Transverse colon (tissue), 4 donors: ENCODE data around the gene PTPRN2. TPM values are rescaled to one million over a fixed set of nuclear protein-coding genes. Genes with fewer than 3 reads are reported as not detected.

Experiments used
- DNase-seq: peaks from one replicate; pipeline ENCODE4 v3.0.0-alpha.2; 2019
- H3K27ac ChIP-seq, 4 donors: fragments of 200-600 bp; sonication (generic); 2 replicates each; pipeline ENCODE4 v1.5.1; 2016 to 2018; ENCODE audit warnings: inconsistent platforms in 4 of 4
- H3K27me3 ChIP-seq: fragments of 200-600 bp; sonication (generic); 2 replicates; pipeline ENCODE4 v1.5.1; 2017; ENCODE audit warnings: inconsistent platforms
- H3K36me3 ChIP-seq, 4 donors: fragments of 200-600 bp; sonication (generic); 2 replicates each; pipeline ENCODE4 v1.5.1; 2017 to 2019; ENCODE audit warnings: inconsistent platforms in 4 of 4
- H3K4me1 ChIP-seq, 4 donors: fragments of 200-600 bp; sonication (generic); 2 replicates each; pipeline ENCODE4 v1.5.1; 2017 to 2020; ENCODE audit warnings: inconsistent platforms in 4 of 4
- H3K4me3 ChIP-seq, 4 donors: fragments of 200-600 bp; sonication (generic); 1 replicate in 1 of 4; 2 replicates in 3 of 4; pipeline versions ENCODE4 v1.5.1 to v1.6.1; 2017 to 2019; ENCODE audit warnings: inconsistent platforms in 4 of 4
- H3K9me3 ChIP-seq, 2 donors: fragments of 200-600 bp; sonication (generic); 2 replicates each; pipeline ENCODE4 v1.5.1; 2017 to 2019; ENCODE audit warnings: inconsistent platforms in 2 of 2
- EP300 ChIP-seq: sonication (generic); formaldehyde crosslinking; IDR thresholded peaks from one replicate; pipeline ENCODE4 v1.6.1; 2017; ENCODE audit warnings: antibody characterized with exemption, low read depth
- POLR2A ChIP-seq: fragments of 450-650 bp; IDR thresholded peaks from one replicate; pipeline ENCODE4 v1.6.1; 2016; ENCODE audit warnings: antibody characterized with exemption, mild to moderate bottlenecking, moderate library complexity
- POLR2AphosphoS5 ChIP-seq, 3 donors: sonication (generic); formaldehyde crosslinking; IDR thresholded peaks; one replicate each; pipeline ENCODE4 v1.6.1; 2016; ENCODE audit warnings: antibody characterized with exemption in 3 of 3
- WGBS, 2 donors: methylation state at CpG; one replicate each; pipeline ENCODE4 v1.1.5; 2018; ENCODE audit warnings: low coverage in 1 of 2; 5-methylcytosine and 5-hydroxymethylcytosine counted together
- in situ Hi-C, 4 donors: fragments of 200-750 bp; cut with MboI; loops; one replicate each; pipeline versions ENCODE4 v1.15.0 to v1.15.1; 2017; ENCODE audit warnings: low sequenced_read_pairs in 3 of 4, low pct_ligation_motif_present in 1 of 4, low pct_unique_long_range_greater_than_20kb in 1 of 4
- intact Hi-C: fragments of 100-400 bp; cut with DNase I; formaldehyde crosslinking; loops from one replicate; pipeline ENCODE4 v1.15.1; 2023; ENCODE audit warnings: low total_unique reads
- total RNA-seq, 4 donors: library from RNA; depleted of rRNA; stranded (reverse); fragments of >200 nt; gene quantifications; one replicate each; pipeline ENCODE4 v1.1.0, GENCODE V29; 2016
- TF ChIP-seq, protein P1 (sequence below), 5 experiments: fragments of 200-600 bp in 3 of 5; fragments of 450-650 bp in 2 of 5; sonication (generic) in 3 of 5; IDR thresholded peaks; 1 replicate in 2 of 5; 2 replicates in 3 of 5; pipeline ENCODE4 v1.5.1; 2016 to 2017; ENCODE audit warnings: antibody characterized with exemption in 5 of 5, inconsistent platforms in 3 of 5, mild to moderate bottlenecking in 2 of 5, moderate library complexity in 1 of 5

Gene PTPRN2
- total RNA-seq, 4 donors from 2014 or later: 15.4 to 31.1 (median 21.8) TPM

DNA sequence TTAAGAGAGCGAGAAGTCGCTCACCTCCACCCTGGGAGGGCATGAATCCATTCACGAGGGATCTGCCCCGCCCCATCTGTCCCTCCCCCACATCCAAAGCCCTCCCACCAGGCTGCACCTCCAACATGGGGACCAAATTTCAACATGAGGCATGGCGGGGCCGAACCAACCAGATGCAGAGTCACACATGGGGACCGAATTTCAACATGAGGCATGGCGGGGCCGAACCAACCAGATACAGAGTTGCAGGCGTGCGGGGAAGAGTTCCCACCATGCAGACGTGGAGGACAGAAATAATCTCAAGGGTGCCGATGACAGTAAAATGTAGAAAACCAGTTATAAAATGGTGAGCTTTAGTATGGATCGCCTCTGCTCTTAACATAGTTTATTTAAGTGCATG, 686.5 kb downstream of the PTPRN2 start:
- Histone ChIP-seq H3K4me1 (no peaks in the 10 kb centered on the region), H3K4me3 (no peak overlapping the region), H3K36me3 (no peaks in the 10 kb centered on the region), H3K27ac (no peak overlapping the region), H3K9me3 (no peaks in the 10 kb centered on the region), H3K27me3 (no peaks in the 10 kb centered on the region)
- in situ Hi-C loops (no loop called here), intact Hi-C loops (no loop called here)
- no peak for DNase-seq
- TF ChIP-seq POLR2A (no peak), POLR2AphosphoS5 (IDR thresholded peaks at IDR 0.05) (no peak), EP300 (no peak)
- TF ChIP-seq, protein P1, sequence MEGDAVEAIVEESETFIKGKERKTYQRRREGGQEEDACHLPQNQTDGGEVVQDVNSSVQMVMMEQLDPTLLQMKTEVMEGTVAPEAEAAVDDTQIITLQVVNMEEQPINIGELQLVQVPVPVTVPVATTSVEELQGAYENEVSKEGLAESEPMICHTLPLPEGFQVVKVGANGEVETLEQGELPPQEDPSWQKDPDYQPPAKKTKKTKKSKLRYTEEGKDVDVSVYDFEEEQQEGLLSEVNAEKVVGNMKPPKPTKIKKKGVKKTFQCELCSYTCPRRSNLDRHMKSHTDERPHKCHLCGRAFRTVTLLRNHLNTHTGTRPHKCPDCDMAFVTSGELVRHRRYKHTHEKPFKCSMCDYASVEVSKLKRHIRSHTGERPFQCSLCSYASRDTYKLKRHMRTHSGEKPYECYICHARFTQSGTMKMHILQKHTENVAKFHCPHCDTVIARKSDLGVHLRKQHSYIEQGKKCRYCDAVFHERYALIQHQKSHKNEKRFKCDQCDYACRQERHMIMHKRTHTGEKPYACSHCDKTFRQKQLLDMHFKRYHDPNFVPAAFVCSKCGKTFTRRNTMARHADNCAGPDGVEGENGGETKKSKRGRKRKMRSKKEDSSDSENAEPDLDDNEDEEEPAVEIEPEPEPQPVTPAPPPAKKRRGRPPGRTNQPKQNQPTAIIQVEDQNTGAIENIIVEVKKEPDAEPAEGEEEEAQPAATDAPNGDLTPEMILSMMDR (IDR thresholded peaks at IDR 0.05): no peak
- WGBS, 2 donors: 92 to 93% methylated on average over 8 to 14 of the region's 14 CpGs

DNA sequence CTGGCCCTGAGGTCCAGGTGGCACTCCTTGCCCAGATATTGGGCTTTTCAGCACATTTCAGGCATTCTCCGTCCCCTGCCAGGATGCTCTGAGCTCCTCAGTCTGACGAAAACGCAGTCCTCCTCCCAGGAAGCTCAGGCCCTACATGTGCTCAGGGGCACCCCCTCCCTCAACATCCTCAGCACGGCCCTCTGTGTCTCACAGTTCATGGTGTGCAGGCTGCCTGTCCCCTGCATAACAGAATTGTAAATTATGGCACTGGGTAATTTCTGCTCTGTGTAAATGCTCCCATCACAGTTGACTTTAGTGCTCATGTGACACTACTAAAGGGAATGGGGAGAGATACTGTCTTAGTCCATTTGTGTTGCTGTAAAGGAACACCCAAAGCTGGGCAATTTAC, 687.1 kb downstream of the PTPRN2 start:
- H3K27me3 ChIP-seq: no peaks in the 10 kb centered on the region
- in situ Hi-C loops: no loop called here
- H3K27ac ChIP-seq: no peak overlapping the region
- H3K4me1 ChIP-seq: no peaks in the 10 kb centered on the region
- H3K36me3 ChIP-seq: no peaks in the 10 kb centered on the region
- H3K9me3 ChIP-seq: no peaks in the 10 kb centered on the region
- H3K4me3 ChIP-seq: no peak overlapping the region
- no peak for DNase-seq
- 91% methylated on average over 4 of the region's 4 CpGs; no CpG with 5 or more reads in 1 of the 2 donors for WGBS, 2 donors
- intact Hi-C loops: no loop called here
- TF ChIP-seq POLR2A: no peak
- TF ChIP-seq, protein P1 (IDR thresholded peaks at IDR 0.05): no peak
- TF ChIP-seq EP300: no peak
- TF ChIP-seq POLR2AphosphoS5 (IDR thresholded peaks at IDR 0.05): no peak

DNA sequence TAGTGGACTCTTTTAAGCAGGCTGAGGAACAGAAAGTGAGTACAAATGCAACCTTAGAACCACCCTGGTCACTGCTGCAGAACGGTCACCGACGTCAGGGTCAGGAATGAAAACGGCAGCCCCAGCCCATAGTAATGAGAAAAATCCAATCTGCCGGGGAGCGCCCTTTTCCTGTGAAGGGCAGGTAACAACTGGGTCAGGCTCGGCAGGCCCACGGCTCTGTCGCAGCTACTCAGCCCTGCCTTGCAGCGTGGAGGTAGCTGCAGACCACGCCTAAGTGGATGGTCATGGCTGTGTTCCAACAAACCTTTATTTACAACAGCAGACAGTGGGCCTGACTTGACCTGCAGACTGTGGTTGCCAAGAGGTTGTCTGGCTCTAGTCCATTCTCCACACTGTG, 687.6 kb downstream of the PTPRN2 start:
- in situ Hi-C loops (no loop called here), intact Hi-C loops (no loop called here)
- Histone ChIP-seq H3K4me3 (no peak overlapping the region), H3K9me3 (no peaks in the 10 kb centered on the region), H3K27ac (no peak overlapping the region), H3K4me1 (no peaks in the 10 kb centered on the region), H3K27me3 (no peaks in the 10 kb centered on the region), H3K36me3 (no peaks in the 10 kb centered on the region)
- DNase-seq: no peak
- TF ChIP-seq POLR2A (no peak), EP300 (no peak), POLR2AphosphoS5 (IDR thresholded peaks at IDR 0.05) (no peak)
- TF ChIP-seq, protein P1 (IDR thresholded peaks at IDR 0.05): no peak
- WGBS, 2 donors: 65% methylated on average over 11 of the region's 11 CpGs; no CpG with 5 or more reads in 1 of the 2 donors

DNA sequence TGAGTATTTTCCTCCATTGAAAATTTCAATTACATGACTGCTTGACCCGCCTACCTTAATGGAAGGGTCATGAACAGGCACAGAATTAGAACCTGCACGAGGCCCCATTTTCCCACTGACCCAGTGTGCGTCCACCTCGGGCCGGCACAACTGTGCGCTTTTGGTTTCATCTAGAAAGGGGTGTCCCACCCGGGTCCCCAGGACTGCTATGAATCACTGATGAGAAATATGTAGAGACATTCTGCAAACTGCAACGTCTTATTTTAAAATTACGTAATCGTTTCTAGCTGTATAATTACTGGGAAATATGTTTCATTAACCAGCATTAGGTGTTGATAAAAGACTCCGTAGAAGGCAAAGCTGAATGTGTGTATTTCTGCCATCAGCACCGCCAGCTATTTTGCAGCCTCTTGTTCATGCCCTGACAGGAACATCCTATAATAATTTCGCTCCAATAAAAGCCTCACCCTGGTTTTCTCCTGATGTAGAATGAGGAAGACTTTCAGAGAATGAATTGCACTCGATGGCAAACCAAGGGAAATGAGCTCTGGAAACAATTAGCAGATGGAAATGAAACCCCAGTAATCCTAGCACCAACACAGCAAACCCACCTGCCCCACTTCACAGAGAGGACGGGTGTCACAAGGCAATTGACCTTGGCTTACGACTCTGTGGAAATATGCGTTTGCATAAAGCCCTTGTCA, 688.7 kb downstream of the PTPRN2 start:
- intact Hi-C loops: no loop called here
- 74 to 79% methylated on average over 14 to 17 of the region's 17 CpGs for WGBS, 2 donors
- DNase-seq: no peak

More for the DNA sequence above, 688.7 kb downstream of the PTPRN2 start:
- Histone ChIP-seq H3K4me3 (no peak overlapping the region), H3K27me3 (no peaks in the 10 kb centered on the region), H3K27ac (no peak overlapping the region), H3K36me3 (no peaks in the 10 kb centered on the region), H3K9me3 (no peaks in the 10 kb centered on the region), H3K4me1 (no peaks in the 10 kb centered on the region)
- TF ChIP-seq EP300 (no peak), POLR2AphosphoS5 (IDR thresholded peaks at IDR 0.05) (no peak), POLR2A (no peak)
- TF ChIP-seq, protein P1 (IDR thresholded peaks at IDR 0.05): no peak
- in situ Hi-C loops: no loop called here
